Activated CD4-positive, alpha-beta T cell treated with anti-CD3 and anti-CD28 coated beads for 4 hours (primary cell): ENCODE measurements around the gene STMP1.

ENCODE experiments used
- DNase-seq, 2 donors: peaks; one replicate each; pipeline ENCODE4 v3.0.0-alpha.2; 2020

STMP1 gene

DNA sequence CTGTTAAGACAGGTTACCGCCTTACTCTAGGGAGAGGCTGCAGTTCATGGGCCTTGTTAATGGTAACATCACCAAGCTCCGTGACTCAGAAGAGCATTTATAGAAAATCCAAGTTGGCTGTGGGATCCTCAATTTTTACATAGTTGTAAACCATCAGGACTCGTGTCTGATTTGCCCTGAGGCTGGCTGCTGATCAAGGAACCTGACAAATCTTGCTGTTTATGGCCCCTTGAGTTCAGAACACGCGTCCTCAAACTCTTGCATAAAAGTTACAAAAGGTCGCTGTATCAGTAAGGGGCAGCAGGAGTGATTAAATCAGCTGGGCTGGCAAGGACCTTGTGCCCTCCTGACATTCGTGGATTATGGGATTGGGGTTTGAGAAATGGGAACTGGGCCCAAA is 61.1 kb downstream of the STMP1 start:
- no peak for DNase-seq
